ENCODE measurements around the gene NR1H4. TPM values are rescaled to one million over a fixed set of nuclear protein-coding genes. Genes with fewer than 3 reads are reported as not detected.

Gene NR1H4
- total and polyA plus RNA-seq, 2 of the 8 experiments (the other 6 are each of a cell fraction or from before 2014, with no cell fraction given): not detected

GRCh38 chr12:100472325-100472724, 1.3 kb upstream of the NR1H4 start:
- Histone ChIP-seq H3K4me3 (ENCODE audit: extremely low read depth in 1 of 4, insufficient read depth in 2 of 4, low read depth in 3 of 4, low read length in 4 of 4) (no peak overlapping the region), H2BK5ac (ENCODE audit: low read depth, low read length) (no peak overlapping the region), H2BK20ac (ENCODE audit: low read length) (no peak overlapping the region), H3K23me2 (ENCODE audit: low read depth, low read length) (no peaks in the 10 kb centered on the region), H3K56ac (replicated peaks; ENCODE audit: insufficient read length, low read depth, low read length) (no peak overlapping the region), H4K20me1 (replicated peaks in 1 of 2; ENCODE audit: control insufficient read depth in 1 of 2, insufficient read depth in 2 of 2, low read length in 2 of 2) (no peaks in the 10 kb centered on the region), H2AK5ac (ENCODE audit: low read depth, low read length) (no peak overlapping the region), H3K9me3 (ENCODE audit: insufficient read depth in 2 of 2, low read depth in 1 of 2, low read length in 1 of 2) (no peaks in the 10 kb centered on the region), H3K4ac (replicated peaks; ENCODE audit: insufficient read length, low read depth, low read length) (no peak overlapping the region), H3K27me3 (replicated peaks in 1 of 4; ENCODE audit: control insufficient read depth in 3 of 4, extremely low read depth in 1 of 4, insufficient read depth in 3 of 4, low read length in 3 of 4) (peaks cover 0 to 1% (median 0%) of the 10 kb centered on the region in 4 experiments; a peak in 1 of 7 replicates), H4K5ac (ENCODE audit: insufficient read length, low read depth, low read length) (no peak overlapping the region), H3K27ac (ENCODE audit: low read depth, low read length) (no peak overlapping the region), H4K91ac (replicated peaks; ENCODE audit: insufficient read length, low read length) (no peak overlapping the region), H3K14ac (ENCODE audit: insufficient read length) (no peak overlapping the region), H2BK120ac (replicated peaks; ENCODE audit: low read depth, low read length) (no peak overlapping the region), H3K79me2 (ENCODE audit: control insufficient read depth in 1 of 2, insufficient read depth in 2 of 2, low read length in 2 of 2) (no peaks in the 10 kb centered on the region), H3K18ac (ENCODE audit: extremely low read depth, low read length) (no peak overlapping the region), H3K23ac (ENCODE audit: insufficient read length) (no peak overlapping the region), H3K79me1 (ENCODE audit: low read depth, low read length) (no peaks in the 10 kb centered on the region), H3K4me1 (replicated peaks in 1 of 4; ENCODE audit: control insufficient read depth in 3 of 4, insufficient read depth in 4 of 4, low read length in 3 of 4) (no peaks in the 10 kb centered on the region; a peak in 1 of 7 replicates), H2BK15ac (ENCODE audit: low read length) (0 out of 2 replicates have a peak overlapping the region, but pooled peaks have one; percentile 54), H4K8ac (ENCODE audit: extremely low read depth, insufficient read depth, low read length) (no peak overlapping the region), H2BK12ac (ENCODE audit: low read depth, low read length) (no peak overlapping the region), H2AFZ (ENCODE audit: low read length) (no peak overlapping the region), H3K9ac (replicated peaks in 1 of 4; ENCODE audit: extremely low read depth in 1 of 4, low read depth in 3 of 4, low read length in 3 of 4) (no peak overlapping the region), H3K4me2 (ENCODE audit: insufficient read depth in 1 of 2, low read depth in 2 of 2, low read length in 2 of 2) (no peak overlapping the region), H3K36me3 (ENCODE audit: control insufficient read depth in 2 of 4, insufficient read depth in 4 of 4, low read length in 3 of 4) (no peaks in the 10 kb centered on the region)
- ChIA-PET POLR2A (ENCODE audit: partially characterized antibody) (no interaction called here), CTCF (ENCODE audit: partially characterized antibody) (interaction anchor here (0.8 to 1.3 kb wide), 2 partner anchors 12 to 106 kb away, joined by 3 to 4 read pairs; no protein-coding TSS in a partner anchor)
- FAIRE-seq (no peak), DNase-seq (ENCODE audit: low read depth in 1 of 2, low spot score in 2 of 2) (no peak)
- 92% methylated on average over 2 of the region's 2 CpGs; no CpG with 5 or more reads in 1 of the 2 experiments for WGBS, 2 experiments (ENCODE audit: extremely low coverage in 1 of 2, insufficient coverage in 1 of 2, insufficient read length in 1 of 2, insufficient replicate concordance in 2 of 2, low coverage in 1 of 2, low lambda C conversion rate in 2 of 2, missing lambda C conversion rate in 1 of 2)
- TF ChIP-seq ASH2L (IDR thresholded peaks at IDR 0.05; ENCODE audit: low read length) (no peak), SAP30 (IDR thresholded peaks at IDR 0.05; ENCODE audit: insufficient read depth, insufficient replicate concordance, low read length) (no peak), CBX5 (IDR thresholded peaks at IDR 0.05; ENCODE audit: low read depth, low read length) (no peak), TAF1 (IDR thresholded peaks at IDR 0.05; ENCODE audit: low read depth, low read length) (no peak), SP4 (IDR thresholded peaks at IDR 0.05; ENCODE audit: low read length) (no peak), YY1 (IDR thresholded peaks at IDR 0.05; ENCODE audit: low read depth, low read length) (no peak), ATF2 (IDR thresholded peaks at IDR 0.05; ENCODE audit: low read length) (no peak), BCL11A (IDR thresholded peaks at IDR 0.05; ENCODE audit: low read depth in 2 of 2, low read length in 2 of 2) (no peak), SP1 (IDR thresholded peaks at IDR 0.05; ENCODE audit: low read depth, low read length) (no peak), SIN3A (conservative IDR thresholded peaks at IDR 0.05 in 1 of 2, IDR thresholded peaks at IDR 0.05 in 1 of 2; ENCODE audit: low read depth in 1 of 2, low read length in 2 of 2) (no peak)

All from H1 (cell line).